KOPT-K1 (cell line): Measurements from ENCODE around the gene HSPA12A.

ENCODE experiments used
- H3K27ac ChIP-seq: fragments of 200-600 bp; sonication (generic); 2 replicates; pipeline ENCODE4 v1.5.1; 2016; ENCODE audit warnings: antibody characterized with exemption, mild to moderate bottlenecking, low read depth, low read length; ENCODE audit not compliant: poor library complexity, severe bottlenecking
- H3K36me3 ChIP-seq: fragments of 200-600 bp; sonication (generic); 2 replicates; pipeline ENCODE4 v1.5.1; 2017; ENCODE audit warnings: antibody characterized with exemption, mild to moderate bottlenecking, low read length, moderate library complexity; ENCODE audit not compliant: insufficient read depth
- H3K9me3 ChIP-seq: fragments of 200-600 bp; sonication (generic); 2 replicates; pipeline ENCODE4 v1.5.1; 2017; ENCODE audit warnings: antibody characterized with exemption, low read length, mild to moderate bottlenecking; ENCODE audit not compliant: insufficient read depth, poor library complexity, severe bottlenecking

HSPA12A gene

GRCh38 chr10:116668018-116668417, 74.3 kb downstream of the HSPA12A start:
- no peaks in the 10 kb centered on the region for H3K9me3 ChIP-seq
- no peaks in the 10 kb centered on the region for H3K36me3 ChIP-seq
- H3K27ac ChIP-seq: no peak overlapping the region

DNA sequence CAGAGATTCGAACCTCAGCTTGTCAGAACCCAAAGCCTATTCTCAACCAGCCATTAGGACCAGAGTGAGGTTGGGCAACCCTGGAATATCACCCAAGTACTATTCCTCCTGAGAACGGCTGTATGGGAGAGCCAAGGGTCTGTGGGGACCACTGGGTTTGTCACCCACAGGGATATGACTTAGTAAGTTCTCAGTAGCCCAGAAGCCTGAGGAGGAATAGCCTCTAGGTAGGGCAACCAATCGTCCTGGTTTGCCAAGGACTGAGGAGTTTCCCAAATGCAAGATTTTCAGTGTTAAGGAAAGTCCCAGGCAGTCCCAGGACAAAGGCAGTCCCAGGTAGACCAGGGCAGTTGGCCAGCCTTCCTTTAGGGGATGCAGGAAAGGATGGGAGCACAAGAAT, 74.9 kb downstream of the HSPA12A start:
- Histone ChIP-seq H3K27ac (no peak overlapping the region), H3K9me3 (no peaks in the 10 kb centered on the region), H3K36me3 (no peaks in the 10 kb centered on the region)

GRCh38 chr10:116665541-116666125, 76.7 kb downstream of the HSPA12A start:
- H3K27ac ChIP-seq: no peak overlapping the region
- no peaks in the 10 kb centered on the region for H3K36me3 ChIP-seq
- no peaks in the 10 kb centered on the region for H3K9me3 ChIP-seq

- Histone ChIP-seq H3K36me3 (no peaks in the 10 kb centered on the region), H3K27ac (no peak overlapping the region), H3K9me3 (no peaks in the 10 kb centered on the region)
These were observed 77.7 kb downstream of the HSPA12A start for GRCh38 chr10:116664631-116665030.

DNA sequence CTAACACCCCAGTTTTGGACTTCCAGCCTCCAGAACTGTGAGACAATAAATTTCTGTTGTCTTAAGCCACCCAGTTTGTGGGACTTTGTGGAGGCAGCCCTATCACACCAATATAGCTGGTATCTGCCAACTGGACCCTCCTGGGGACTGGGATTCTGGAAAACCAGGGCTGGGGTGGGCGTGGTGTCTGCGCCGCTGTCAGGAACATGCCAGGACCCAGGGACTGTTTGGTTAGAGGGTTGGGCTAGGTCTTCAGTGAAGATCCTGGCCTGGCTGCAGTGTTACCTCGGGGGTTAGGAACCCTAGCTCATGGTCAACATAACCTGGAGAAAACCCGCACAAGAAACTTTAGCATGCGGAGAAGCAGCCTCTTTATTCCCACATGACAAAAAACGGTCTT, 79.0 kb downstream of the HSPA12A start:
- Histone ChIP-seq H3K9me3 (no peaks in the 10 kb centered on the region), H3K27ac (no peak overlapping the region), H3K36me3 (no peaks in the 10 kb centered on the region)

DNA sequence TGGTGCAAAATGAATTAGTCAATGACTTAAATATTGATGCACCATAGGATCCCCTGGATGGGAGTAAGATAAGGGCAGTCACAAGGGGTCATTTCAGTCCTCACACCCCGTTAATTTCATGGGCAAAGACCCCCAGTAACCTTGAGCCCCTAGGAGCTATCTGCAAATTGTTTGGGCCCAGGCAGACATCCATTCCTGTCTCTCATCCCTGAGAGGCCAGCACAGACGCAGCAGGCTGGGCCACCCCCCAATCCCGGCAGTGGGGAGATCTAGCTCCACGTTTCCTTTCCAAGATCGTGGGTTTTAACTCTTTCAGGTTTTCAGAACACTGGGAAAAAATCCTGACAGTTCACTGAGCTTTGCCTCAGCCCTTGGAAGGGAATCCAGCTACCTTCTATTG, 81.5 kb downstream of the HSPA12A start:
- Histone ChIP-seq H3K27ac (no peak overlapping the region), H3K36me3 (no peaks in the 10 kb centered on the region), H3K9me3 (no peaks in the 10 kb centered on the region)

- Histone ChIP-seq H3K36me3 (no peaks in the 10 kb centered on the region), H3K9me3 (no peaks in the 10 kb centered on the region), H3K27ac (no peak overlapping the region)
These were observed 83.2 kb downstream of the HSPA12A start for GRCh38 chr10:116659049-116659670.

- Histone ChIP-seq H3K36me3 (no peaks in the 10 kb centered on the region), H3K27ac (no peak overlapping the region), H3K9me3 (no peaks in the 10 kb centered on the region)
These were observed 84.4 kb downstream of the HSPA12A start for GRCh38 chr10:116657863-116658551.

- Histone ChIP-seq H3K9me3 (no peaks in the 10 kb centered on the region), H3K36me3 (no peaks in the 10 kb centered on the region), H3K27ac (no peak overlapping the region)
These were observed 86.3 kb downstream of the HSPA12A start for GRCh38 chr10:116656044-116656443.

DNA sequence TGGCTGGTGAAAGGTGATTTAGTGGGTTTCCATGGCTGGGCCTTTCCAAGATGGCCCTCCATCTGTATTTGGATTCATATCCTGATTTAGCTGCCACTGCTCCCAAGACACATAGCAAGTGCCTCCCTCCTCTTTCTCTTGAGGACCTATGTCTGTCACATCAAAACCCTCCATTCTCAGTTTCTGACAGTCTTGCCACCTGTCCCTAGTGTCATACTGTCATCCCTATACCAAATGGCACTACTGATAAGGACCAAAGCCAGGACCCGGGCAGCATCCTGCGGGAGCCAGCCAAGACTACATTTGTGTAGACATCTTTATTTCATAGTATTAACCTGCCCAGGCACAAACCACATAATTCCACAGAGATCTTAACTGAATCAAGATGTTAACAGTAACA, 86.8 kb downstream of the HSPA12A start:
- no peak overlapping the region for H3K27ac ChIP-seq
- no peaks in the 10 kb centered on the region for H3K36me3 ChIP-seq
- no peaks in the 10 kb centered on the region for H3K9me3 ChIP-seq

DNA sequence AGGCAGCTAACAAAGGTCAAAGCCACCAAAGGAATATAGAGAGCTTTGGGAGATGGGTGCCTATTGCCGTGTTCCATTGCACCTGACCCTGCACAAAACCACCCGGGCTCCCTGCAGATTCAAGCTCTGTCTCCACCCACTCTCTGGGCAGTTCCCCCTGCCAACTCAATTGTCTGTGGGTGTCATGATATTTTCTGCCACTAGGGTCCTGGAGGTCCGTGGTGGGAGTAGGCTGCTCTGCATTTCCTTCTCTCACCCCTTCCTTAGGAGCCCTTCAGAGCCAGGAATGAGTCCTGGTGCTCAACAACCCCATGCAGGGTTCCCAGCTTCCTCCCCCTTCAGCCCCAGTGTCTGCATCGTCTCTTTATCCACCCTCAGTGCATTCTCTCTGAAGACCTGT, 87.5 kb downstream of the HSPA12A start:
- Histone ChIP-seq H3K36me3 (no peaks in the 10 kb centered on the region), H3K9me3 (no peaks in the 10 kb centered on the region), H3K27ac (no peak overlapping the region)

DNA sequence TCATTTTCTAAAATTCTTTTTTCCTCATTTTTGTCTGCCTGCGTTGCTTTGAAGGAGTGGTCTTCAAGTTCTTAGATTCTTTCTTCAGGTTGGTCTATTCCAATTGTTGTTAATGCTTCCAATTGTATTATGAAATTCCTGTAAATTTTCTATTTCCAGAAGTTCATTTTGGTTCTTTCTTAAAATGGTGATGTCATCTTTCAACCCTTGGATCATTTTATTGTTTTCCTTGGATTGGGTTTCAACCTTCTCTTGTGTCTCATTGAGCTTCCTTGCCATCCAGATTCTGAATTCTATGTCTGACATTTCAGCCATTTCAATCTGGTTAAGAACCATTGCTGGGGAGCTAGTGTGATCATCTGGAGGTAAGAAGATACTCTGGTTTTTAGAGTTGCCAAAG, 88.5 kb downstream of the HSPA12A start:
- H3K36me3 ChIP-seq: no peaks in the 10 kb centered on the region
- H3K9me3 ChIP-seq: no peaks in the 10 kb centered on the region
- H3K27ac ChIP-seq: no peak overlapping the region

GRCh38 chr10:116648903-116649302, 93.5 kb downstream of the HSPA12A start:
- no peaks in the 10 kb centered on the region for H3K36me3 ChIP-seq
- no peak overlapping the region for H3K27ac ChIP-seq
- H3K9me3 ChIP-seq: no peaks in the 10 kb centered on the region

GRCh38 chr10:116646502-116646901, 95.9 kb downstream of the HSPA12A start:
- Histone ChIP-seq H3K27ac (no peak overlapping the region), H3K9me3 (no peaks in the 10 kb centered on the region), H3K36me3 (no peaks in the 10 kb centered on the region)

GRCh38 chr10:116637830-116638229, 104.5 kb downstream of the HSPA12A start:
- H3K36me3 ChIP-seq: no peaks in the 10 kb centered on the region
- no peak overlapping the region for H3K27ac ChIP-seq
- H3K9me3 ChIP-seq: no peaks in the 10 kb centered on the region

DNA sequence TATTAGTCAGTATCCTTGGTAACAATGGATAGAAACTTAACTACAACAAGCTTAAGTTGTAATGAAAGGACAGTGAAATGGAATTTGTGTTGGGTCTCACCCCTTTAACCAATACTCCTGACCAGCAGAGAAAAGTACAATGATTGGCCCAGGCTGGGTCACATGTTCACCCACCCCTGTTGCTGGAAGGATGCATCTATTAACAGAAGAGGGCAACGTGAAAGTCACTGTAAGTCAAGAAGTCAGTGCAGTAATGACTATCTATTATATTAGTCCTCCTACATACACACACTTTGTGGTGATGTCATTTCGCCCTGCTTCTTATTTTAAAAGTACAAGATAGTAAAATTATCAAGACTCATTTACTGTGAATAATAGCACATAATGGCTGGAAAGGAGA, 105.4 kb downstream of the HSPA12A start:
- Histone ChIP-seq H3K9me3 (no peaks in the 10 kb centered on the region), H3K27ac (no peak overlapping the region)

More for the DNA sequence above, 105.4 kb downstream of the HSPA12A start:
- H3K36me3 ChIP-seq: no peaks in the 10 kb centered on the region
